Lower leg skin (tissue), 3 donors: ENCODE data around the gene UBR3.

ENCODE experiments used
- CTCF ChIP-seq, 3 donors: fragments of 450-650 bp; IDR thresholded peaks; one replicate each; pipeline ENCODE4 v1.5.1; 2016; ENCODE audit warnings: antibody characterized with exemption in 3 of 3, mild to moderate bottlenecking in 3 of 3, moderate library complexity in 2 of 3
- POLR2A ChIP-seq, 2 donors: fragments of 450-650 bp; IDR thresholded peaks; one replicate each; pipeline ENCODE4 v1.6.1; 2016 to 2017; ENCODE audit warnings: antibody characterized with exemption in 2 of 2, mild to moderate bottlenecking in 1 of 2, moderate library complexity in 1 of 2

- TF ChIP-seq CTCF (IDR thresholded peaks at IDR 0.05) (no peak), POLR2A (IDR thresholded peaks at IDR 0.05) (no peak)
Measured at GRCh38 chr2:170025223-170025622, 198.0 kb downstream of the UBR3 start.
